ENCODE measurements around the gene ERFE.
"Not testable (repeated sequence)": the region's sequence is repeated elsewhere in the genome, so short reads cannot be mapped to it uniquely, and the experiment has no call there.

ERFE gene

GRCh38 chr2:238171072-238171431 lies 12.3 kb downstream of the ERFE start:
- not testable (repeated sequence) for DNase-seq

GRCh38 chr2:238171575-238172187 lies 12.9 kb downstream of the ERFE start:
- DNase-seq = no peak

GRCh38 chr2:238172439-238172838 lies 13.7 kb downstream of the ERFE start:
- DNase-seq = no peak

DNA sequence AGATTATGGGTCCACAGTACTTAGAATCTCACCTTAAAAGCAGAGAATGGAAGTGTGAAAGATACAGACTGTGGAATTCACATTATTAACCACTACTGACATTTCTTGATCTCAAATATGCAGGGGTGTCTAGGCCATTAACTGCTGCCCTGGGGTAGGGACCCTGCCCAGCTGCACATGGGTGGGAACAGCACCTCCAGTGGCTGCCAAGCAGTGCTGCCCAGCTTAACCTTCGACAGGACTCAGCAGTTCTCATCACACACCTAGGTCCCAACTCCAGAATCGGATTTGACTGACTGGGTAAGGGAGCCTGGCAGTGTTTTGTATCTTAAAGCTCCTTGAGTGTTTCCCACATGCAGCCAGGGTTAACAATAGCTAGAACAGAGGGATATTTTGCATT lies 14.9 kb downstream of the ERFE start:
- DNase-seq = no peak

DNA sequence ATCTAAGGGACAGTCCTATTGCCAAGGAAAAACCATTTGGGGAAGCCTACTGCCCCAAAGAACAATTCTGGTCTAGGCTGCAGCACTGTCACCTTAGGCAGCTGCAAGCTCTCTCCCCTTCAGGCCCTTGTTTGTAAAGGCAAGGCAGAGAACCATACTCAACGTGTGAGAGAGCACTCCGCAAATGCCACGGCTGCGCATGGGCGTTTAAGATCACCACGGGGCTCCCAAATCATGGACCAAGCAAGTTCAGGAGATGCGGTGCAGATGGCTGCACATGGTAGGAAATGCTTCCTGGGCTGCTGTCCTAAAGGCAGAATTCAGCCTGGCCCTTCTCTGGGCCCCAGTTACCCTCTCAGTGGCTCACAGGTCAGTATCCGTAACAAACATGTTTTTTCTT lies 15.5 kb downstream of the ERFE start:
- peak; percentile 38 for DNase-seq

- peak; percentile 89 for DNase-seq
These were observed 15.9 kb downstream of the ERFE start for GRCh38 chr2:238174701-238175100.

DNA sequence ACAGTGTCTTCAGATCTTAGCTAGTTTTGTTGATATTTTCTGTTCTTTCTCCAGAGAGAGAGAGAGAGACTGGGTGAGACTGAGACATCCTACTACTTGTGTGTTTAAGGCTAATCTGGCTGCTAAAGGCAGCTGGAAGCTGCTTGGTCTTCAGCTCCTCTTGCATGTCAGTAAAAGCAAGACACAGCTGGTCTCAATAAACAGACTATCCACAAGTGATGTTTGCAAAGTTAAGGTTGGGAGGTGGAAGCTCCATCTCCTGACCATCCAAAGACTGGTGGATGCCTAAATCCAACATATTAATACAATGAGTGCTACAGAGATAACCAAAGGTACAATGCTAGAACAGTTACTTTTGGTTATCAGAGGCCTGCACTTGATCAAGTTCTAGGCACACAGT lies 17.8 kb downstream of the ERFE start:
- DNase-seq = no peak

GRCh38 chr2:238180554-238180953 lies 21.8 kb downstream of the ERFE start:
- no peak for DNase-seq

GRCh38 chr2:238182362-238182761 lies 23.6 kb downstream of the ERFE start:
- no peak for DNase-seq

DNA sequence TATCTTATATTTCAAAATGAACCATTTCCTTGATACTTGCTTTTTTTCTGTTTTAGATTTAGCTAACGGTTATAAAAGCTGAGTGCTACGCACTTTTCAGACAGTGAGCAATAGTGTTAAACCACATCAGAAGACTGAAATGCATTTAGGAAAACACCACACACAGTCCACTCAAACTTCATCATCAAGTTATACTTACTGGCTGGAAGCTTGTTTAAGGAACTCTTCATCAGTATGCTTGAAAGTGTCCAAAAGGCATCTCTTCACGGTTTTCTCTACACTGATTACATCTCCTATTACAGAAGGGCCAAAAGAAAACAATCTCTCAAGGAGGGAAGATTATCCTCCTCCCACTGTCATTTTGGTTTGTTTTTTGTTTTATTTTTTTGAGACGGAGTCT lies 25.1 kb downstream of the ERFE start:
- DNase-seq = no peak

GRCh38 chr2:238187618-238188548 lies 29.1 kb downstream of the ERFE start:
- no peak for DNase-seq

GRCh38 chr2:238190445-238190844 lies 31.7 kb downstream of the ERFE start:
- no peak for DNase-seq

GRCh38 chr2:238202326-238203093 lies 43.7 kb downstream of the ERFE start:
- no peak for DNase-seq

DNA sequence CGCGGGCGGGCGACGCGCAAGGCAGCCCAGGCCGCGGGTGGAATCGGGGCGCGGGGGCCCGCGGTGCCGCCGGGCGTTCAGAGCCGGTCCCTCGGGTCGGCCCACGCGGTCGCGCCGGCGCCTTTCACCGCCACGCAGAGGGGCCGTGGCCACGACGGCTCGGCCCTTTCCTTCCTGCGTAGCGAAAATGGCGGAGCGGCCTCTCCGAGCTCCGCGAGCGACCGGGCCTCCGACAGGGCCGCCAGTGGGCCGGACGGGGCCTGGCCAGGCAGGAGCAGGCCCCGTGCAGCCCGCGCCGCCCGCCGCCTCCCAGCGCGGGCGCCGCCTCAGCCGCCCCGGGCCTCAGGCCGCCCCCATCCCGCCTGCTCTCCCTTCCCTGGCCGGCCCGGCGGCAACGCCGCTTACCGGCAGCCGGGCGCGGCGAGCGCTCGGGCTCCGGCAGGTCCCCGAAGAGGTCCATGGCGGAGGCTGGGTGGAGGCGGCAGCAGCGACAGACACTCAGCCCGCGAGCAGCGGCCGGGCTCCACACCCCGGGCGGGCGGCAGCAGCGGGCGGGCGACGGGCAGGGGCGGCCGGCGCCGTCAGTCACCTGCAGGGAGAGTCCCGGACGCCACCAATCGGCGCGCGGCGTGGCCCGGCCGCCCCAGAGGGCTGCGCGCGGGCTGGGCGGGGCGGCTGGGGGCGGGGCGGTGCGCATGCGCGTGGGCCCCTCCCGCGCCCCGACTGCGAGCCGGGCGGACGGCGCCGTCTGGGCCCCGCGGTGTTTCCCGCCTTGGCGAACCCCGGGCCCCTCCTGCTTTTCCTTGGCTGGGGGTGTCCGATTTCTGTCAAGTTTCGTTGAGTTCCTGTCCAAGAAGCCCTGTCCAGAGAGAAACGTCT lies 44.6 kb downstream of the ERFE start, which contains the start of gene ILKAP:
TSS of gene ILKAP (minus strand) at position 602 of the 879 bp plus-strand sequence. CDS start at position 460, 142 bp downstream.
- peak; percentile 63 for DNase-seq

- DNase-seq = no peak
These were observed 45.4 kb downstream of the ERFE start for GRCh38 chr2:238203973-238204683.

DNA sequence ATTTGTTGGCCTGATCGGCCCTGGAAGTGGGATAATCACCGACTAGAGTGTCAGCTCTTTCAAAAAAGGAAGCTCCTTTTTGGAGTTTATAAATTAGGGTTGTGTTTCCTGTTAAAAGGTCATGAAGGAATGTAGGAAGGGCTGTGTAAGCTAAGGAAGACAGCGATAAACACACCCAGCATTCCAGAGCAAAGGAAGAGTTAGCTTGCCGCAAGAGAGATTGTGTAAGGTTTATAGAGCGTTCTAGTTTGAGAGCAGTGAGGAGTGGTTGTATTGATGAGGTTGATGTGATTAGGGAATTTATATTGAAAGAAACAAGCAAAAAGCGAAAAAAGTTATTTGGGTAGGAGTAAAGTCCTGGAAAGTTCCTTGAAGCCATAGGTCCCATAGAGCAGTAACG lies 48.2 kb downstream of the ERFE start:
- DNase-seq = no peak

- no peak for DNase-seq
These were observed 57.9 kb downstream of the ERFE start for GRCh38 chr2:238216651-238217184.
